Liver (tissue), 9 donors: ENCODE results near the gene CYB5A. TPM values are rescaled to one million over a fixed set of nuclear protein-coding genes. Genes with fewer than 3 reads are reported as not detected.

Experiments
- DNase-seq: peaks from one replicate; pipeline ENCODE4 v3.0.0-alpha.2; 2017; ENCODE audit warnings: low spot score
- H3K27ac ChIP-seq, 2 donors: one replicate each; pipeline ENCODE4 v1.7.0; 2013; ENCODE audit warnings: inconsistent platforms in 2 of 2, low read length in 2 of 2, control low read depth in 1 of 2, low read depth in 1 of 2, mild to moderate bottlenecking in 1 of 2
- H3K27me3 ChIP-seq, 4 donors: one replicate each; pipeline versions ENCODE4 v1.6.1 to v1.7.0; 2013; ENCODE audit warnings: low read length in 3 of 4, inconsistent platforms in 1 of 4, mild to moderate bottlenecking in 1 of 4, moderate library complexity in 1 of 4; ENCODE audit not compliant: control insufficient read depth in 4 of 4, insufficient read depth in 4 of 4
- H3K36me3 ChIP-seq, 4 donors: one replicate each; pipeline versions ENCODE4 v1.6.1 to v1.7.0; 2013; ENCODE audit warnings: low read length in 3 of 4, mild to moderate bottlenecking in 3 of 4, low read depth in 1 of 4, moderate library complexity in 1 of 4; ENCODE audit not compliant: control insufficient read depth in 4 of 4, insufficient read depth in 3 of 4
- H3K4me1 ChIP-seq, 4 donors: one replicate each; pipeline versions ENCODE4 v1.6.1 to v1.7.0; 2013; ENCODE audit warnings: low read length in 3 of 4, mild to moderate bottlenecking in 3 of 4, moderate library complexity in 1 of 4; ENCODE audit not compliant: control insufficient read depth in 4 of 4, insufficient read depth in 4 of 4
- H3K4me3 ChIP-seq, 3 donors: one replicate each; pipeline versions ENCODE4 v1.6.1 to v1.7.0; 2013; ENCODE audit warnings: low read length in 3 of 3, control low read depth in 1 of 3, low read depth in 1 of 3, mild to moderate bottlenecking in 1 of 3
- H3K9ac ChIP-seq, 2 donors: one replicate each; pipeline ENCODE4 v1.7.0; 2013; ENCODE audit warnings: low read length in 2 of 2, mild to moderate bottlenecking in 2 of 2, moderate library complexity in 2 of 2, control low read depth in 1 of 2, low read depth in 1 of 2
- H3K9me3 ChIP-seq, 4 donors: one replicate each; pipeline versions ENCODE4 v1.6.1 to v1.7.0; 2013; ENCODE audit warnings: low read length in 3 of 4; ENCODE audit not compliant: control insufficient read depth in 4 of 4
- EGR1 ChIP-seq, 2 donors: IDR thresholded peaks; 2 replicates each; pipeline ENCODE4 v1.6.1; 2016 to 2018; ENCODE audit warnings: antibody characterized with exemption in 2 of 2, low read depth in 2 of 2
- FOXA2 ChIP-seq: IDR thresholded peaks from 2 replicates; pipeline ENCODE4 v1.6.1; 2016; ENCODE audit warnings: antibody characterized with exemption
- HNF4A ChIP-seq, 2 donors: conservative IDR thresholded peaks; 2 replicates each; pipeline ENCODE4 v1.6.1; 2016; ENCODE audit warnings: antibody characterized with exemption in 2 of 2, mild to moderate bottlenecking in 2 of 2
- HNF4G ChIP-seq: IDR thresholded peaks from 2 replicates; pipeline ENCODE4 v1.6.1; 2016; ENCODE audit warnings: antibody characterized with exemption
- JUND ChIP-seq, 2 donors: IDR thresholded peaks; 2 replicates each; pipeline ENCODE4 v1.6.1; 2016; ENCODE audit warnings: antibody characterized with exemption in 2 of 2
- NR2F2 ChIP-seq: IDR thresholded peaks from 2 replicates; pipeline ENCODE4 v1.6.1; 2016; ENCODE audit warnings: antibody characterized with exemption
- RAD21 ChIP-seq, 2 donors: IDR thresholded peaks; 2 replicates each; pipeline ENCODE4 v1.6.1; 2016; ENCODE audit warnings: antibody characterized with exemption in 2 of 2, mild to moderate bottlenecking in 2 of 2
- RXRA ChIP-seq, 2 donors: IDR thresholded peaks; 2 replicates each; pipeline ENCODE4 v1.6.1; 2017 to 2018; ENCODE audit warnings: antibody characterized with exemption in 2 of 2, mild to moderate bottlenecking in 1 of 2
- SP1 ChIP-seq: IDR thresholded peaks from 2 replicates; pipeline ENCODE4 v1.6.1; 2018; ENCODE audit warnings: antibody characterized with exemption, mild to moderate bottlenecking
- TAF1 ChIP-seq: conservative IDR thresholded peaks from 2 replicates; pipeline ENCODE4 v1.6.1; 2016; ENCODE audit warnings: antibody characterized with exemption, mild to moderate bottlenecking
- WGBS: extraction: QIAGEN DNeasy Blood & Tissue Kit; methylation state at CpG from one replicate; pipeline ENCODE4 v1.1.7; 2013; 5-methylcytosine and 5-hydroxymethylcytosine counted together
- polyA plus RNA-seq, 2 donors: library from polyadenylated mRNA; stranded (reverse) in 1 of 2; unstranded in 1 of 2; fragments of 200-250 nt in 1 of 2; fragments of >200 nt in 1 of 2; fragmentation: Nextera tagmentation in 1 of 2; extraction: Ambion mirVana in 1 of 2; gene quantifications; one replicate each; pipeline versions ENCODE4 v1.2.1 to v1.2.3, GENCODE V29; 2013 to 2015
- total RNA-seq, 2 donors: library from RNA; depleted of rRNA; stranded (reverse); fragments of >200 nt; gene quantifications; one replicate each; pipeline ENCODE4 v1.2.3, GENCODE V29; 2014
- TF ChIP-seq, protein P1 (sequence below): IDR thresholded peaks from 2 replicates; pipeline ENCODE4 v1.6.1; 2016; ENCODE audit warnings: antibody characterized with exemption
- TF ChIP-seq, protein P2 (sequence below): IDR thresholded peaks from 2 replicates; pipeline ENCODE4 v1.6.1; 2016; ENCODE audit warnings: antibody characterized with exemption
- TF ChIP-seq, protein P3 (sequence below): IDR thresholded peaks from 2 replicates; pipeline ENCODE4 v1.6.1; 2016; ENCODE audit warnings: antibody characterized with exemption
- TF ChIP-seq, protein P4 (sequence below): IDR thresholded peaks from 2 replicates; pipeline ENCODE4 v1.6.1; 2016; ENCODE audit warnings: antibody characterized with exemption, mild to moderate bottlenecking
- donor health status: healthy.
- donor health status: healthy.
- donor health status: healthy.
- donor health status: healthy.
- donor health status: healthy.

The CYB5A gene
- total and polyA plus RNA-seq, 4 donors: 277 to 2,022 (median 1,122) TPM

DNA sequence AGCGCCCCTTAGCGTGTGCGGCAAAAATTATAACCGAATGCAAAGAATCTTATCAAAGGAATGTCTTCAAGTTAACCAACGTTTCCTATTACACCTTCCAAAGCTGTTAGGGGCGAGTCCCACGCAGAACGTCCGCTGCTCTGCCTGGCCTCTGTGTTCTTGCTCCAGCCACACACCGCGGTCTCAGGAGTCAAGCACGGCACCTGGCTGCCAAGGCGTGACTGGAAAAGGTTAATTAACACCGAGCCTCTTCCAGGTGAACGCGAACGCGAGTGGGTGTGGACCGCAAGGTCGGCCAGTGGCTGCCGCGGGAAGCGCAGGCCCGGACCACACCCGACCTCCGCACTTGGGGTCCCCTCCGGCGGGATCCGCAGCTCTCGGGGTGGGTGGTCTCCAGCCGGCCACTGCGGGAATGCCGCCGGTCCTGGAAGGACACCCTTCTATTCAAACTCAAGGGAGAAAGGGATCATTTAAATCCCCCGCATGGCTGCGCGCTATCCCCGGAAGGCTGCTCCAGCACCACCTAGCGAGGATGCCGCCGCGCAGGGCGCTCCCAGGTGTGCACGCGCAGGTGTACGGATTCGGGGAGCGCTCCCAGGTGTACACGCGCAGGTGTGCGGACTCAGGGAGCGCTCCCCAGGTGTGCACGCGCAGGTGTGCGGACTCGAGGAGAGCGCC is 830 bp downstream of the CYB5A start:
- H3K9me3 ChIP-seq: no peaks in the 10 kb centered on the region
- peak overlapping the region; percentile 82 to 83 for H3K27ac ChIP-seq
- TF ChIP-seq JUND (IDR thresholded peaks at IDR 0.05) (no peak), NR2F2 (no peak), EGR1 (IDR thresholded peaks at IDR 0.05; ENCODE audit: low read depth in 2 of 2) (no peak), RAD21 (IDR thresholded peaks at IDR 0.05) (peak in 1 of 2 donors; percentile 56), SP1 (no peak), RXRA (IDR thresholded peaks at IDR 0.05) (no peak)
- TF ChIP-seq, protein P1, sequence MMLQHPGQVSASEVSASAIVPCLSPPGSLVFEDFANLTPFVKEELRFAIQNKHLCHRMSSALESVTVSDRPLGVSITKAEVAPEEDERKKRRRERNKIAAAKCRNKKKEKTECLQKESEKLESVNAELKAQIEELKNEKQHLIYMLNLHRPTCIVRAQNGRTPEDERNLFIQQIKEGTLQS: no peak
- H3K36me3 ChIP-seq: peaks cover 0 to 4% (median 2%) of the 10 kb centered on the region in 4 donors
- 10% methylated on average over 57 of the region's 57 CpGs for WGBS
- peak; percentile 55 for DNase-seq
- H3K9ac ChIP-seq: peak overlapping the region; percentile 63 to 89
- peaks cover 2 to 31% (median 6%) of the 10 kb centered on the region in 4 donors for H3K4me1 ChIP-seq
- H3K27me3 ChIP-seq: no peaks in the 10 kb centered on the region
- peak overlapping the region; percentile 84 to 98 (median 94) for H3K4me3 ChIP-seq

DNA sequence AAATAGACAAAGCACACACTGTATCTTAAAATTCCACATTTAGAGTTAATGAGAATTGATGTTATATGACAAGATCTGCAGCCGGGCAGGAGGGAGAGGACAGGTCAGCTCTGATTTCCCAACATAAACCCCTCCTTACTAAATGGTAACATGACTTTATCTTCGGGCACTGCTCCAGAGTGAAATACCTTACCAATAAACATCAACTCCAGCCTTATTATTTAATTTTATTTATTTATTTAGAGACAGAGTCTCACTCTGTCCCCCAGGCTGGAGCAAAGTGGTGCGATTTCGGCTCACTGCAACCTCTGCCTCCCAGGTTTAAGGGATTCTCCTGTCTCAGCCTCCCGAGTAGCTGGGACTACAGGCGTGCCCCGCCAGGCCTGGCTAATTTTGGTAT is 1.7 kb downstream of the CYB5A start:
- peaks cover 2 to 40% (median 15%) of the 10 kb centered on the region in 4 donors for H3K4me1 ChIP-seq
- H3K9ac ChIP-seq: peak overlapping the region; percentile 63 to 89
- no peak for DNase-seq
- peaks cover 0 to 5% (median 2%) of the 10 kb centered on the region in 4 donors for H3K36me3 ChIP-seq
- WGBS: 37% methylated on average over 7 of the region's 7 CpGs
- peak overlapping the region; percentile 82 to 83 for H3K27ac ChIP-seq
- H3K9me3 ChIP-seq: no peaks in the 10 kb centered on the region
- H3K27me3 ChIP-seq: no peaks in the 10 kb centered on the region
- TF ChIP-seq NR2F2 (no peak), TAF1 (peak; percentile 70), HNF4A (conservative IDR thresholded peaks at IDR 0.05) (peak in 1 of 2 donors; percentile 28), HNF4G (no peak), EGR1 (IDR thresholded peaks at IDR 0.05; ENCODE audit: low read depth in 2 of 2) (no peak), RXRA (IDR thresholded peaks at IDR 0.05) (peak in 1 of 2 donors; percentile 39), RAD21 (IDR thresholded peaks at IDR 0.05) (peak in 1 of 2 donors; percentile 17), FOXA2 (no peak), SP1 (no peak)
- TF ChIP-seq, protein P2, sequence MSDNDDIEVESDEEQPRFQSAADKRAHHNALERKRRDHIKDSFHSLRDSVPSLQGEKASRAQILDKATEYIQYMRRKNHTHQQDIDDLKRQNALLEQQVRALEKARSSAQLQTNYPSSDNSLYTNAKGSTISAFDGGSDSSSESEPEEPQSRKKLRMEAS: no peak
- TF ChIP-seq, protein P3, sequence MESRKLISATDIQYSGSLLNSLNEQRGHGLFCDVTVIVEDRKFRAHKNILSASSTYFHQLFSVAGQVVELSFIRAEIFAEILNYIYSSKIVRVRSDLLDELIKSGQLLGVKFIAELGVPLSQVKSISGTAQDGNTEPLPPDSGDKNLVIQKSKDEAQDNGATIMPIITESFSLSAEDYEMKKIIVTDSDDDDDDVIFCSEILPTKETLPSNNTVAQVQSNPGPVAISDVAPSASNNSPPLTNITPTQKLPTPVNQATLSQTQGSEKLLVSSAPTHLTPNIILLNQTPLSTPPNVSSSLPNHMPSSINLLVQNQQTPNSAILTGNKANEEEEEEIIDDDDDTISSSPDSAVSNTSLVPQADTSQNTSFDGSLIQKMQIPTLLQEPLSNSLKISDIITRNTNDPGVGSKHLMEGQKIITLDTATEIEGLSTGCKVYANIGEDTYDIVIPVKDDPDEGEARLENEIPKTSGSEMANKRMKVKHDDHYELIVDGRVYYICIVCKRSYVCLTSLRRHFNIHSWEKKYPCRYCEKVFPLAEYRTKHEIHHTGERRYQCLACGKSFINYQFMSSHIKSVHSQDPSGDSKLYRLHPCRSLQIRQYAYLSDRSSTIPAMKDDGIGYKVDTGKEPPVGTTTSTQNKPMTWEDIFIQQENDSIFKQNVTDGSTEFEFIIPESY: peak; percentile 15
- TF ChIP-seq, protein P4, sequence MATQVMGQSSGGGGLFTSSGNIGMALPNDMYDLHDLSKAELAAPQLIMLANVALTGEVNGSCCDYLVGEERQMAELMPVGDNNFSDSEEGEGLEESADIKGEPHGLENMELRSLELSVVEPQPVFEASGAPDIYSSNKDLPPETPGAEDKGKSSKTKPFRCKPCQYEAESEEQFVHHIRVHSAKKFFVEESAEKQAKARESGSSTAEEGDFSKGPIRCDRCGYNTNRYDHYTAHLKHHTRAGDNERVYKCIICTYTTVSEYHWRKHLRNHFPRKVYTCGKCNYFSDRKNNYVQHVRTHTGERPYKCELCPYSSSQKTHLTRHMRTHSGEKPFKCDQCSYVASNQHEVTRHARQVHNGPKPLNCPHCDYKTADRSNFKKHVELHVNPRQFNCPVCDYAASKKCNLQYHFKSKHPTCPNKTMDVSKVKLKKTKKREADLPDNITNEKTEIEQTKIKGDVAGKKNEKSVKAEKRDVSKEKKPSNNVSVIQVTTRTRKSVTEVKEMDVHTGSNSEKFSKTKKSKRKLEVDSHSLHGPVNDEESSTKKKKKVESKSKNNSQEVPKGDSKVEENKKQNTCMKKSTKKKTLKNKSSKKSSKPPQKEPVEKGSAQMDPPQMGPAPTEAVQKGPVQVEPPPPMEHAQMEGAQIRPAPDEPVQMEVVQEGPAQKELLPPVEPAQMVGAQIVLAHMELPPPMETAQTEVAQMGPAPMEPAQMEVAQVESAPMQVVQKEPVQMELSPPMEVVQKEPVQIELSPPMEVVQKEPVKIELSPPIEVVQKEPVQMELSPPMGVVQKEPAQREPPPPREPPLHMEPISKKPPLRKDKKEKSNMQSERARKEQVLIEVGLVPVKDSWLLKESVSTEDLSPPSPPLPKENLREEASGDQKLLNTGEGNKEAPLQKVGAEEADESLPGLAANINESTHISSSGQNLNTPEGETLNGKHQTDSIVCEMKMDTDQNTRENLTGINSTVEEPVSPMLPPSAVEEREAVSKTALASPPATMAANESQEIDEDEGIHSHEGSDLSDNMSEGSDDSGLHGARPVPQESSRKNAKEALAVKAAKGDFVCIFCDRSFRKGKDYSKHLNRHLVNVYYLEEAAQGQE: peak; percentile 65
- TF ChIP-seq, protein P1: no peak
- H3K4me3 ChIP-seq: peak overlapping the region; percentile 84 to 98 (median 94)
